BLaER1 treated with 17β-estradiol and CSF1 and Interleukin-3, amounts not matched to agents 10 nM and 100 nM (cell line): ENCODE data around the gene TP53.

Experiments used
- H3K27ac ChIP-seq, 11 experiments: shearing (Covaris generic); formaldehyde crosslinking; 2 replicates each; pipeline ENCODE4 v1.8.1; 2022
- H3K27me3 ChIP-seq, 11 experiments: shearing (Covaris generic); formaldehyde crosslinking; 2 replicates each; pipeline ENCODE4 v1.8.1; 2022
- H3K36me3 ChIP-seq, 11 experiments: shearing (Covaris generic); formaldehyde crosslinking; 2 replicates each; pipeline ENCODE4 v1.8.1; 2022
- H3K4me1 ChIP-seq, 10 experiments: shearing (Covaris generic); formaldehyde crosslinking; 2 replicates each; pipeline ENCODE4 v1.8.1; 2022
- H3K4me2 ChIP-seq, 11 experiments: shearing (Covaris generic); formaldehyde crosslinking; 2 replicates each; pipeline ENCODE4 v1.8.1; 2022
- H3K4me3 ChIP-seq, 10 experiments: shearing (Covaris generic); formaldehyde crosslinking; 2 replicates each; pipeline ENCODE4 v1.8.1; 2022
- H3K9ac ChIP-seq, 11 experiments: shearing (Covaris generic); formaldehyde crosslinking; 2 replicates each; pipeline ENCODE4 v1.8.1; 2022
- H3K9me3 ChIP-seq, 11 experiments: shearing (Covaris generic); formaldehyde crosslinking; replicated peaks in 1 of 11; 2 replicates each; pipeline ENCODE4 v1.8.1; 2022
- H4K20me1 ChIP-seq, 11 experiments: shearing (Covaris generic); formaldehyde crosslinking; 2 replicates each; pipeline ENCODE4 v1.8.1; 2022
- Cebpa-rat ChIP-seq, 11 experiments: shearing (Covaris generic); IDR thresholded peaks; 2 replicates each; pipeline ENCODE4 v1.8.1; 2022

Gene TP53

DNA sequence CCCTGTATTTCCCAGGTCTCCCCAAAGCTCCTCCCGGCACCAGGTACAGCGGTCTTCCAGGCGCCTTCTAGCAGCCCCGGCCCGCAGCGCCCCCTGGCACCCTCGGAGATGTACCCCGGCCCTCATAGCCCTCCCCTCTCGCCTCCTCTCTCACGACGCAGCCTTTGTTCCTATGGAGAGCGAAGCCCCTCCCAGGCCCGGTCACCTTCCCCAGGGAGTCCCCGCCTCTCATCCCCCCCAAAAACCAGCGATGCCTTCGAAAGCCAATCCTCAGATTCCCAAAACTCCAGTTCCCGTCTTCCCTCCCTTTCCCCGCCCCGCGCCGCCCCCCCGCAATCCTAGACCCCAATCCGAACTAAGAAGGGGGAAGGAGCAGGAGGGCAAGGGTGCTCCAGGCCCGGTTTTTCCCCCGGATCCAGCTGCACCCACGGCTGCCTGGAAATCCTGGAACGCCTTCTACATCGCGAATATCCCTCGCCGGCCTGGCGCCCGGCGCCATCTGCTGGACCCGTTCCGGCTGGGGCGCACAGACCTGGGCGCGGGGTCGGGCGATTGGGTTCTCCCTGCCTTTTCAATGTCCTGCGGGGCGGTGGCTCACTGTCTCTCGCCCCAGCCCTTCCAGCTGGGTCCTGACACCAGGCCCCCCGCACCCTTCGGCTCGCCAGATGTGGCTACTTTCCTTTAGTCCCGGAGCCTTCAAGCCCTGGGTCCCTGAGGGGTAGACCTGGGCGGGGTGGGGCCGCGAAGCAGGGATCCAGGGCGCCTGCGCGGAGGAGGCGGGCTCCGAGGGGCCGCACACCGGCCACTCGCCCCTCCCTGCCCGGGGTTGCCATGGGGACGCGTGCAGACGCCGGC lies 29.8 kb upstream of the TP53 start, which contains the start of gene DNAH2:
Gene DNAH2 (plus strand): TSS at position 844 of the 855 bp plus-strand sequence. CDS start 1,991 bp downstream, outside the sequence.
- peaks cover 37 to 66% (median 58%) of the 10 kb centered on the region in 10 experiments for H3K4me1 ChIP-seq
- H4K20me1 ChIP-seq = no peaks in the 10 kb centered on the region; a peak in 1 of 22 replicates
- H3K27me3 ChIP-seq = peaks cover 45 to 88% (median 82%) of the 10 kb centered on the region in 11 experiments
- no peak for TF ChIP-seq Cebpa-rat (IDR thresholded peaks at IDR 0.05)
- no peaks in the 10 kb centered on the region for H3K9me3 ChIP-seq
- peak within 1 kb of the TSS; percentile 7 to 53 (median 36); a peak in 16 of 22 replicates for H3K27ac ChIP-seq
- H3K4me2 ChIP-seq = peak within 1 kb of the TSS; percentile 76 to 98 (median 93)
- H3K4me3 ChIP-seq = peak within 1 kb of the TSS; percentile 52 to 70 (median 60)
- H3K36me3 ChIP-seq = no peaks in the 10 kb centered on the region
- peak within 1 kb of the TSS; percentile 48 to 72 (median 68) for H3K9ac ChIP-seq

DNA sequence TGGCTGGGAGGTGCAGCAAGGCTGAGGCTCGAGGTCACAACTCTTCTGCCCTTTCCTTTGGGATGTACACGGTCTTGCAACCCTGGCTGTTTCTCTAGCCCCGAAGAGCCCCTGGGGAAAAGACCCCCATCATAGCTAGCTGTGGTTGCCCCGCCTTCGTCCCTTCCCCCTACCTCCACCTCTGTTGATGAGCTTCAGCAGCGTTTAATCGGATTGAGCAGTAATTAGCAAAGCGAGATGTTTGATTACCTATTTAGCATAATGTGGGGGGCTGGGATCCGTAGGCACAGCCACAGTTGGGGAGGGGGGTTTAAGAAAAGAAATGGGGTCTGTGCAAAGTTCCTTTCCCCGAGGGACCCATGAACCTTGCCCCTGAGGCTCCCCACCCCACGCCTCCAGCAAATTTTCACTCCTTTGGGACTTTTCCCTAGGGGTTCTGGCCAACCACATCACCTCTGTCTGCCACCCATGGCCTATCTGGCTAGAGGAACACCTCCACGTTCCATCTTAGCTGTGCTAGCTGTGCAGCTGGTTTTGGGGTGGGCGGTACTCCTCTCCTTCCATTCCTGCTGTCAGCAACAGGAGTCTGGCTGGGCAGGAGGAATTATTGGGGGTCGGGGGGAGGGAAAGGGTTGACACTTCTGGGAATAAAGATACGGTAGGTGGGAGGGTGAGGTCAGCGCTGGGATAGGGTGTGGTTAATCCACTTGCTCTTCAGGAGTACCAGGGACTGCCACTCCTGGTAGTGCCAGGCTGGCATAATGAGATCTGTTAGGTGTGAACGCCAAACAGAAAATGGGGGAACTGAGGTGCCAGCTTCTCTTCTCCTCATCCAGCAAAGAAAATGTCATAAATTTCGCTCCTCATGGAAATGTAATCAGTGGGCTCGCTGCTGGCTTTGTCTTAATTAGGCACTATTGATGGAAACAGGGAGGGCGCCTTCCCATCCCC lies 28.9 kb upstream of the TP53 start:
- peaks cover 45 to 96% (median 88%) of the 10 kb centered on the region in 11 experiments for H3K27me3 ChIP-seq
- H3K9me3 ChIP-seq = no peaks in the 10 kb centered on the region
- H3K4me3 ChIP-seq = peak overlapping the region; percentile 52 to 70 (median 60)
- no peaks in the 10 kb centered on the region; a peak in 1 of 22 replicates for H4K20me1 ChIP-seq
- TF ChIP-seq Cebpa-rat (IDR thresholded peaks at IDR 0.05) = no peak
- H3K9ac ChIP-seq = peak overlapping the region; percentile 48 to 72 (median 68); a peak in 21 of 22 replicates
- H3K27ac ChIP-seq = peak overlapping the region in 9 of 11 experiments; percentile 7 to 53 (median 33); a peak in 11 of 22 replicates
- H3K36me3 ChIP-seq = no peaks in the 10 kb centered on the region
- peak overlapping the region; percentile 76 to 98 (median 93) for H3K4me2 ChIP-seq
- peaks cover 38 to 70% (median 60%) of the 10 kb centered on the region in 10 experiments for H3K4me1 ChIP-seq

DNA sequence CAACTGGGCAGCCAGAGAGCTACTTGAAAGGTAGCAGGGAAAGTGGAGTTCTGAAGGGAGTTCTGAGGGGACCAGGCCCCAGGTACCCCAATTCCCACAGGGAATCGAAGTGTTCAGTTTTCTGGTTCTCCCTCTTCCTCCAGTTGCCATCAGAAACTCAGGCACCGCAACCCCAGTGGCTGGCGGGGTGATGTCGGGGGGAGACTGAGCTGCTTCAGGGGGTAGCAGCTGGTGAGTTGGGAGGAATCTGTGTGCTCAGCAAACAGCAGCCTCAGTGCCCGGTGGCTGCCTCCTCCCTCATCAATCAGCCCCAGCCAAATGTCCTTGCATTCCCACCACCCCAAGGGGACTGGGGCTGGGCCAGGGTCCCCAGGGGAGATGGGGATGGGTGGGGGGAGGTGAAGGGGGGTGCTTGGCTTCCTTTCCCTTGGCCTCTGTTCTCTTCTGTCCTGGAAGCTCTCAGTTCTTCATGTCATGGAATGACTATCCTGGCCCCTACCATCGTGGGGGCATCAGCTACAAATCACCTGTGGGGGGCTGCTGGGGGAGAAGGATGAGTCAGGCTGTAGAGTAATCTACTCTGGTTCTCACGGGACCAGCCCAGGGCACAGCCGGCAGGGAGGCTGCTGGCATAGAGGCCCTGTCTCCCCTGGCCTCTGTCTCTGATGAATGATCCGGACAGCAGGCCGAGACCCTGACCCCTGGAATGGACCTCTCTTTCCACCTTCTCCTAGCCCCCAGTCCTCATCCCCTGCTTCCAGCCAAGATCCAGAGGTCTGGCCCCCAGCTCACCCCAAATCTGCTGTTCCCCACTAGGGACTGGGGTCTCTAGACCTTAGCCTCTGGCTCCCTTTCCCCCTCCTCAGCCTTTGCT lies 27.7 kb upstream of the TP53 start:
- Histone ChIP-seq H3K4me1 (peaks cover 50 to 82% (median 72%) of the 10 kb centered on the region in 10 experiments), H3K4me3 (no peak overlapping the region), H3K27ac (no peak overlapping the region), H3K27me3 (peaks cover 45 to 87% (median 82%) of the 10 kb centered on the region in 11 experiments), H3K9me3 (no peaks in the 10 kb centered on the region), H4K20me1 (no peaks in the 10 kb centered on the region; a peak in 1 of 22 replicates), H3K9ac (peak overlapping the region in 3 of 11 experiments; percentile 16 to 44 (median 25); a peak in 2 of 22 replicates), H3K4me2 (peak overlapping the region; percentile 36 to 98 (median 93); a peak in 21 of 22 replicates), H3K36me3 (no peaks in the 10 kb centered on the region)
- TF ChIP-seq Cebpa-rat (IDR thresholded peaks at IDR 0.05) = no peak

DNA sequence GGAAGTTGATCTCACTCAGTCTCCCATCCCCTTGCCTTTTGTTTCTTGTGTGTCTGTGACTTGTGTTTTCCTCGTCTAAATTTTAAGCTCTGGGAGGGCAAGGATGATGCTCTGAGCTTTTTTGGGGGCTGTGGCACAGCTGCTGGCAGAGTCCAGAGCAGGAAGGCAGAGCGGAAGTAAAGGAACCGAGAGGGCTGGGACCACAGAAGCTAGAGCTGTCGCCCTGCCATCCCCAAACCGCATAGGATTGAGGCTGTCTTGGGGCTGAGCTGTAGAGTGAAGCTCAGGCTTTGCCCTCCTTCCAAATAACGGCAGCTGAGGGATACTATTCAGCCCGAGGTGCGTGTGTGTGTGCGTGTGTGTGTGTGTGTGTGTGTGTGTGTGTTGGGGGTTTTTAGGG lies 26.5 kb upstream of the TP53 start:
- H3K36me3 ChIP-seq = no peaks in the 10 kb centered on the region
- H3K9ac ChIP-seq = peak overlapping the region in 4 of 11 experiments; percentile 16 to 35 (median 22); a peak in 3 of 22 replicates
- peak overlapping the region in 5 of 11 experiments; percentile 4 to 35 (median 12); a peak in 1 of 22 replicates for H3K27ac ChIP-seq
- H3K27me3 ChIP-seq = peaks cover 42 to 81% (median 71%) of the 10 kb centered on the region in 11 experiments
- no peak overlapping the region for H3K4me3 ChIP-seq
- no peaks in the 10 kb centered on the region for H3K9me3 ChIP-seq
- no peak for TF ChIP-seq Cebpa-rat (IDR thresholded peaks at IDR 0.05)
- H3K4me1 ChIP-seq = peaks cover 52 to 92% (median 75%) of the 10 kb centered on the region in 10 experiments
- H3K4me2 ChIP-seq = peak overlapping the region; percentile 36 to 98 (median 93)
- no peaks in the 10 kb centered on the region for H4K20me1 ChIP-seq

DNA sequence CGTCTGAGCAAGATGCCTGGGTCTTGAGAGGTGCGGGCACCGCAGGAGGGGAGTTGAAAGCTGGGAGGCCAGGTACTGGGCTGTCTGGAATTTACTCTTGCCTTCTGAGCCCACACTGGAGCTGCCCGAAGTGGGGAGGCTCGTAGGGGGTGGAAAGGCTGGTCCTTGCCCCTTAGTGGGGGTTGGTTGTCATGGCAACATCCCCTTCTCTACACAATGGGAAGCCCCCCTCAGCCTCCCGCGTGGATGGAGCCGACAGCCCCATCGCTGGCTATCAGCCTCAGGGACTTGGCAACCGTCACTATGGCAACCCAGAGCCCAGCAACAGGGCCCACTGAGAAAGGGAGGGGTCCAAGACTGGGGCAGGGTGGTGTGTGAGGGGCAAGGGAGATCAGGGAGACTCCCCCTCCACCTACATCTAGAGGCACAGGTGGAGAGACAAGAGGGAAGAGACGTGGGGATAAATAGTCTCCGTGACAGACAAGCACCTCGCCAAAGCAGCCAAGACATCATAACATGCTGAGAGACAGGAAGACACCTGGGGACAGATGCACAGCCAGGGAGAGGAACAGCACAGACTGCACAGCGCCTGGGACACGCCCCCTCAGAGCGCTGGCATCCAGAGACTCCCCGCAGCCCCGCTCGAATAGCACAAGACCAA lies 25.0 kb upstream of the TP53 start:
- peaks cover 0 to 8% (median 0%) of the 10 kb centered on the region in 11 experiments; a peak in 4 of 22 replicates for H4K20me1 ChIP-seq
- peak overlapping the region in 4 of 11 experiments; percentile 3 to 71 (median 29); a peak in 6 of 22 replicates for H3K4me2 ChIP-seq
- no peaks in the 10 kb centered on the region for H3K9me3 ChIP-seq
- H3K9ac ChIP-seq = no peak overlapping the region
- peaks cover 45 to 80% (median 62%) of the 10 kb centered on the region in 10 experiments for H3K4me1 ChIP-seq
- peaks cover 40 to 80% (median 69%) of the 10 kb centered on the region in 11 experiments for H3K27me3 ChIP-seq
- no peaks in the 10 kb centered on the region for H3K36me3 ChIP-seq
- H3K27ac ChIP-seq = no peak overlapping the region
- H3K4me3 ChIP-seq = no peak overlapping the region
- TF ChIP-seq Cebpa-rat (IDR thresholded peaks at IDR 0.05) = no peak

DNA sequence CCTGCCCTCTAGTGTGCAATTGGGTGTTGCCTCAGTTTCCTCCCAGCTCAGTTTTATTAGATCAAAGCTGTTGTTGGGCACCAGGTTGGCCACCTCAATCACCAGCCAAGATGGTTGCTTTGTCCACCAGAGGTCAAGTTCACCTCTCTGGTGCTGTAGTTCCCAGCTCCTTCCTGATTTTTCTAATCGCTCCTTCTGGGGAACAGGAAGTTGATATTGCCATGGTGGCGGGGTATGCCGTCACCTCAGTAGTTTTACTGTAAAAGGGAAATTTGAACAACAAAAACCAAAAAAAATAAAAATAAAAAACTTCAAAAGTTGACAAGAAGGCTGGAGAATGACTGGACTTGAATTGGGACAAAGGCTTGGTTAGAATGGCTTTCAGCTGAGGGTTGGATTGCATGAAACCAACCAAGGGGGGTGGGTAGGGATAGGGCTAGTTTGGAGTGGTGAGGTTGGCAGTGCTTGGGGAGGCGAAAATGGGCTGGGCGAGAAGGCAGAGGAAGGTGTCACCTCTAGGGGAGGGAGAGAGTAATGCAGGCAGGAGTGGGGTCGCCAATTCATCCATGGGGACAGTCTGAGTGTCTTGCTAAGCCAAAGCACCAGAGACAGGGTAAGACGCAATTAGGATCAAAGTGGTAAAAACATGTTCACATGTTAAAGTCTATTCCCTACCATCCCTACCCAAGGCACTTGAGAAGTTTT lies 23.9 kb upstream of the TP53 start:
- peak overlapping the region in 9 of 11 experiments; percentile 51 to 71 (median 64); a peak in 19 of 22 replicates for H3K4me2 ChIP-seq
- H3K9me3 ChIP-seq = no peaks in the 10 kb centered on the region
- H3K4me3 ChIP-seq = no peak overlapping the region
- 0 out of 22 replicates have a peak overlapping the region, but pooled peaks of 1 of the 11 experiments have one; percentile 3 for H3K27ac ChIP-seq
- H3K9ac ChIP-seq = no peak overlapping the region
- no peak for TF ChIP-seq Cebpa-rat (IDR thresholded peaks at IDR 0.05)
- peaks cover 0 to 19% (median under 1%) of the 10 kb centered on the region in 11 experiments; a peak in 4 of 22 replicates for H4K20me1 ChIP-seq
- H3K27me3 ChIP-seq = peaks cover 40 to 80% (median 69%) of the 10 kb centered on the region in 11 experiments
- H3K4me1 ChIP-seq = peaks cover 36 to 70% (median 53%) of the 10 kb centered on the region in 10 experiments
- no peaks in the 10 kb centered on the region for H3K36me3 ChIP-seq

DNA sequence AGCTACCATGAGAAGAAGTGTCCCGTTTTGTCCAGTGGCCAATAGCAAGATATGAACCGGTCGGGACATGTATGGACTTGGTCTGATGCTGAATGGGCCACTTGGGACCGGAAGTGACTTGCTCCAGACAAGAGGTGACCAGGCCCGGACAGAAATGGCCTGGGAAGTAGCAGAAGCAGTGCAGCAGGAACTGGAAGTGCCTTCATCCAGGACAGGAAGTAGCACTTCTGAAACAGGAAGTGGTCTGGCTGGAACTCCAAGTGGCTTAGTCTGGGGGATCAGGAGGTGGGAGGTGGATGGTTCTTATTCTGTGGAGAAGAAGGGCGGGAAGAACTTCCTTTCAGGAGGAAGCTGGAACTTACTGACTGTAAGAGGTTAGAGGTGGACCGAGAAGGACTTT lies 23.0 kb upstream of the TP53 start:
- no peak overlapping the region for H3K9ac ChIP-seq
- peaks cover 40 to 80% (median 69%) of the 10 kb centered on the region in 11 experiments for H3K27me3 ChIP-seq
- peaks cover 31 to 70% (median 52%) of the 10 kb centered on the region in 10 experiments for H3K4me1 ChIP-seq
- 0 out of 22 replicates have a peak overlapping the region, but pooled peaks of 2 of the 11 experiments have one; percentile 2 to 3 for H3K27ac ChIP-seq
- H3K4me3 ChIP-seq = no peak overlapping the region
- peaks cover 0 to 28% (median 8%) of the 10 kb centered on the region in 11 experiments; a peak in 13 of 22 replicates for H4K20me1 ChIP-seq
- H3K9me3 ChIP-seq = no peaks in the 10 kb centered on the region
- H3K4me2 ChIP-seq = peak overlapping the region; percentile 36 to 71 (median 59)
- TF ChIP-seq Cebpa-rat (IDR thresholded peaks at IDR 0.05) = no peak
- H3K36me3 ChIP-seq = no peaks in the 10 kb centered on the region
